A673 (cell line): ENCODE results near the gene SCNN1A.

Source experiments
- EZH2 ChIP-seq: fragments of 200-600 bp; sonication (generic); IDR thresholded peaks from 2 replicates; pipeline ENCODE4 v1.6.1; 2017; ENCODE audit warnings: borderline replicate concordance, low read depth, mild to moderate bottlenecking, mixed read lengths, antibody characterized with exemption, low read length; ENCODE audit not compliant: poor library complexity, severe bottlenecking
- TF ChIP-seq, protein P1 (sequence below): fragments of 300-800, 200-600 bp; sonication (generic); conservative IDR thresholded peaks from 2 replicates; pipeline ENCODE4 v1.5.1; 2017; ENCODE audit warnings: low read depth, mild to moderate bottlenecking, antibody characterized with exemption, low read length, moderate library complexity, mixed read lengths

DNA sequence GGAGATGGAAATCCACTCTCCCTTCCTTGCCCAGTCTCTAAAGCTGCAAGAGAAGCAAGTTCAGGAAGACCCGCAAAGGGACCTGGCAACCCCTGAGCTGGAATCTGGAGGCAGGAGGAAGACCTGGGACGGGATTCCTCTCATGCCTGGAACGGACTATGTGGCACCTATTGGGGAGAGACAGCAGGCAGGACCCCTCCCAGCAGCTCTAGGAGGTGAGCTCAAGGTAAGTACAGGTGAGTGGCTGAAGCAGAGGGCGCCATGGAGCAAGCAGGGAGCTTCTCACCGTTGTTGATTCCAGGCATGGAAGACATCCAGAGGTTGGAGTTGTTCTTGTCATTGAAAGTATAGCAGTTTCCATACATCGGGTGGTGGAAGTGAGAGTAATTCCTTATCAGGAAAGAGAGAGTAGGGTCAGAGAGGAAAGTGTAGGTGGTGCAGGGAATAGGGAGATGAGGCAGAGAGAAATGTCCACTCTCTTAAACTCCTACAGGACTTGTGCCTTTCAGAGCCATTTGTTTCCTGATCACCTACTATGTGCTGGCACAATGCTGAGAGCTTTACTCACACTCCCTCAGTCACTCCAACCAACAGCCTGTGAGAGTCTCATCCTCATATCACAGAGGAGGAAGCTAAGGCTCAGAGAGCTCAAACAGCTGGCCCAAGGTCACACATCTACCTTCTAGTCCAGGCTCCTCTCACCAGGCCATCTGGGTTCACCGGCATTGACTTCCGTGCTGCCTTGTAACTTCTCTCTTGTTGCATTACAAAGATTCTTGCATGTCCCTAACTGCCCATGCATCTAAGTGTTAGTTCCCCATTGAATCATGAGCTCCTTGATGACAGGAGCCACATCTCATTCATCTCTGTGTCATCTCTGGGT is 19.6 kb downstream of the SCNN1A start:
- TF ChIP-seq, protein P1, sequence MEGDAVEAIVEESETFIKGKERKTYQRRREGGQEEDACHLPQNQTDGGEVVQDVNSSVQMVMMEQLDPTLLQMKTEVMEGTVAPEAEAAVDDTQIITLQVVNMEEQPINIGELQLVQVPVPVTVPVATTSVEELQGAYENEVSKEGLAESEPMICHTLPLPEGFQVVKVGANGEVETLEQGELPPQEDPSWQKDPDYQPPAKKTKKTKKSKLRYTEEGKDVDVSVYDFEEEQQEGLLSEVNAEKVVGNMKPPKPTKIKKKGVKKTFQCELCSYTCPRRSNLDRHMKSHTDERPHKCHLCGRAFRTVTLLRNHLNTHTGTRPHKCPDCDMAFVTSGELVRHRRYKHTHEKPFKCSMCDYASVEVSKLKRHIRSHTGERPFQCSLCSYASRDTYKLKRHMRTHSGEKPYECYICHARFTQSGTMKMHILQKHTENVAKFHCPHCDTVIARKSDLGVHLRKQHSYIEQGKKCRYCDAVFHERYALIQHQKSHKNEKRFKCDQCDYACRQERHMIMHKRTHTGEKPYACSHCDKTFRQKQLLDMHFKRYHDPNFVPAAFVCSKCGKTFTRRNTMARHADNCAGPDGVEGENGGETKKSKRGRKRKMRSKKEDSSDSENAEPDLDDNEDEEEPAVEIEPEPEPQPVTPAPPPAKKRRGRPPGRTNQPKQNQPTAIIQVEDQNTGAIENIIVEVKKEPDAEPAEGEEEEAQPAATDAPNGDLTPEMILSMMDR = no peak
- no peak for TF ChIP-seq EZH2
